Peyer's patch (tissue), 4 donors: ENCODE data around the gene STUM. TPM values are rescaled to one million over a fixed set of nuclear protein-coding genes. Genes with fewer than 3 reads are reported as not detected.

Experiments
- DNase-seq, 3 donors: peaks; one replicate each; pipeline ENCODE4 v3.0.0-alpha.2; 2017 to 2019
- H3K27ac ChIP-seq, 4 donors: fragments of 200-600 bp; sonication (generic); one replicate each; pipeline ENCODE4 v1.5.1; 2016 to 2019
- H3K27me3 ChIP-seq, 2 donors: fragments of 200-600 bp; sonication (generic); one replicate each; pipeline ENCODE4 v1.5.1; 2019
- H3K36me3 ChIP-seq, 3 donors: fragments of 200-600 bp; sonication (generic); one replicate each; pipeline ENCODE4 v1.5.1; 2016 to 2019
- H3K4me1 ChIP-seq, 4 donors: fragments of 200-600 bp; sonication (generic); one replicate each; pipeline ENCODE4 v1.5.1; 2016 to 2019
- H3K4me3 ChIP-seq, 4 donors: fragments of 200-600 bp; sonication (generic); 1 replicate in 3 of 4; 2 replicates in 1 of 4; pipeline ENCODE4 v1.5.1; 2016 to 2019; ENCODE audit warnings: mild to moderate bottlenecking in 1 of 4
- H3K9me3 ChIP-seq, 4 donors: fragments of 200-600 bp; sonication (generic); one replicate each; pipeline ENCODE4 v1.5.1; 2016 to 2019; ENCODE audit warnings: mild to moderate bottlenecking in 1 of 4
- POLR2A ChIP-seq, 2 donors: fragments of 450-650 bp; IDR thresholded peaks; one replicate each; pipeline ENCODE4 v1.5.1; 2017; ENCODE audit warnings: antibody characterized with exemption in 2 of 2, mild to moderate bottlenecking in 2 of 2, moderate library complexity in 2 of 2
- total RNA-seq, 4 donors: library from RNA; depleted of rRNA; stranded (reverse); fragments of >200 nt; gene quantifications; one replicate each; pipeline ENCODE4 v1.1.0, GENCODE V29; 2016
- TF ChIP-seq, protein P1 (sequence below), 6 experiments: fragments of 450-650 bp in 4 of 6; fragments of 200-600 bp in 2 of 6; sonication (generic) in 1 of 6; IDR thresholded peaks; one replicate each; pipeline ENCODE4 v1.5.1; 2017 to 2019; ENCODE audit warnings: antibody characterized with exemption in 6 of 6, mild to moderate bottlenecking in 3 of 6, moderate library complexity in 1 of 6

The STUM gene
- total RNA-seq, 4 donors from 2014 or later = 1.4 to 4.6 (median 2.9) TPM

DNA sequence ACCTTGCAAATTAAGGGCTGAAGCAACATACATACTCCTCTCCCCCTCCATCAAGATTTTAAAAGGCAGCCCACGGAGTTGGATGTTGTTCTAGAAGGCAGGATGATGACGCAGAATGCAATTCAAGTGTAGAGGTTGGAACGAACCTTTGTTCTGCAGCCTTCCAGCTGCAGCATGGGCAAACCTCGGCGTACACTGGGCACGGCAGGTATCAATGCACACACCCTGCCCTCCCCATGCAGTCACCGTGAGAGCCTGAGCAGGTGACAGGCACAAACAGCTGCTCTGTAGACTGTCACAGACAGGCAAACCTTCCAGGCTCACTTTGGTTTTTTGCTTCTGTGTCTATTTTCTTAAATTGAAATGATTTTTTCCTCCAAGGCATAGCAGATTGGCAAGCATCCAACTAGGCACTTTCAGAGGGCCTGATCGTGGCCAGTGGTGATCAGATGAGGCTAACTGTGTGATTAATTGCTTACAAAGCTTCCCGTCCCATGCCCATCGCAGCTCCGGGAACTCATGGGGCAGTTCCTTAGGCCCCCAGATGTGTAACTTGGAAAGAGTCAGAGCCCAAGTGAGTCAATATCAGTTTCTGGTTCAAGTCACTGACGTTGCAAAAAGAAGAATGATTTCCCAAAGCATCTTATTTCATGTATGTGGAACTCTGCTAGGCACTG is 108.2 kb downstream of the STUM start:
- Histone ChIP-seq H3K36me3 (no peaks in the 10 kb centered on the region), H3K27me3 (no peaks in the 10 kb centered on the region), H3K27ac (peak overlapping the region in 1 of 4 donors; percentile 45), H3K4me3 (no peak overlapping the region), H3K9me3 (no peaks in the 10 kb centered on the region), H3K4me1 (peaks cover 8 to 76% (median 62%) of the 10 kb centered on the region in 4 donors)
- DNase-seq = peak in 2 of 3 donors; percentile 76 to 77
- peak in 1 of 2 donors; percentile 34 for TF ChIP-seq POLR2A (IDR thresholded peaks at IDR 0.05)
- TF ChIP-seq, protein P1, sequence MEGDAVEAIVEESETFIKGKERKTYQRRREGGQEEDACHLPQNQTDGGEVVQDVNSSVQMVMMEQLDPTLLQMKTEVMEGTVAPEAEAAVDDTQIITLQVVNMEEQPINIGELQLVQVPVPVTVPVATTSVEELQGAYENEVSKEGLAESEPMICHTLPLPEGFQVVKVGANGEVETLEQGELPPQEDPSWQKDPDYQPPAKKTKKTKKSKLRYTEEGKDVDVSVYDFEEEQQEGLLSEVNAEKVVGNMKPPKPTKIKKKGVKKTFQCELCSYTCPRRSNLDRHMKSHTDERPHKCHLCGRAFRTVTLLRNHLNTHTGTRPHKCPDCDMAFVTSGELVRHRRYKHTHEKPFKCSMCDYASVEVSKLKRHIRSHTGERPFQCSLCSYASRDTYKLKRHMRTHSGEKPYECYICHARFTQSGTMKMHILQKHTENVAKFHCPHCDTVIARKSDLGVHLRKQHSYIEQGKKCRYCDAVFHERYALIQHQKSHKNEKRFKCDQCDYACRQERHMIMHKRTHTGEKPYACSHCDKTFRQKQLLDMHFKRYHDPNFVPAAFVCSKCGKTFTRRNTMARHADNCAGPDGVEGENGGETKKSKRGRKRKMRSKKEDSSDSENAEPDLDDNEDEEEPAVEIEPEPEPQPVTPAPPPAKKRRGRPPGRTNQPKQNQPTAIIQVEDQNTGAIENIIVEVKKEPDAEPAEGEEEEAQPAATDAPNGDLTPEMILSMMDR (IDR thresholded peaks at IDR 0.05) = no peak

DNA sequence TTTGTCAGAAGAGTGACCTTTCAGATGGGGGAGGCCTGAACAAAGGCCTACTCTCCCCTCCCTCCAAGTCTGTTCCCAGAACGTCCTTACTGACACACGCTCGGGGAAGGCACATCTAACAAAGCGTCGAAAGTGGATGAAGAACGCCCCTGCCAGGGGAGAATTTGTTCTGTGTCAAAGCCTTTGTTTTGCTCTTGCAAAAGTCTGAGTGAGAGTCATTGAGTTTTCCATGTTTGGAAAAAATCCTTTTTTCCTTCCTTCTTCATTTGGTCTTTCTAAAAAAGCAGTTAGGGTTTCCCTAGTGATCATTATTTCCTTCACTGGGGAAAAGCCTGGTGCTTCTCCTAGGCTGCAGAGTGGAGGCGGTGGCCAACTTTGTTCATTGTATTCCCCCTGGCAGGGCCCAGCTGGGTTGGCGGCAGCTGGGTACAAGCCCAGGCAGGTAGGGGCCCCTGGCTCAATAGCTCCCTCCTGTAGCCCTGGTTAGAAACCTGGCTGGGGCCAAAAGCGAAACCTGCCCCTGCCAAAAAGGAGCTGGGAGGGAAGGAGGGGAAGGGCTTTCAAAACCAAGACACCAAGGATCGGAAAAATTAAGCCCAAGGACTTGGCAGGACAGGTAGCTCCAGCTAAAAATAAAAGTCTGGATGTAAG is 109.5 kb downstream of the STUM start:
- H3K4me1 ChIP-seq = peaks cover 8 to 89% (median 66%) of the 10 kb centered on the region in 4 donors
- peak in 1 of 3 donors; percentile 26 for DNase-seq

DNA sequence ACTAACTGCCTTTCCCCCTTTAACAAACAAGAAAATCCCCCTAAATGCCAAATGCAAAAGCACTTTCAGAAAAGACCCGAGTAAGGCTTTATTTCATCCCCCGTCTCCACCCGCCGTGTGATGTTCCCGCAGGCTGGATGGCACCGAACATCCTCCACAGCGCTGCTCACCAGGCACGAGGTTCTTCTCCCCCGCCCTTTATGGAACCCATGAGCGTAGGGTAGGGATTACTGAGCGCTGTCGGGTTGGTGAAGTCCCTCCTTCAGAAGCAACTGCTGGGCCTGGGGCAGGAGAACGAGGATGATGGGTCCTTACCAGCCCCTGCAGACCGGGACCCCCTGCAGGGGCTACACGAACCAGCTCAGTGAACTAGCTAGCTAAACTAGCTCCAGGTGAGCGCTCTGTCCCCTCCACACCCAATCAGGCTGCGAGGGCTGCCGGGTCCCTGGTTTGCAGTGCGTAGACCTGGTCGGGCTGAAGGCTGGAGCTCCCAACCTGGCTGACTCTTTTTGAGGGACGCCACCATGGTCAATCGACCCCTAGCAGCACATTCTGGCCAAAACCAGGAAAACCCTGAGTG is 110.1 kb downstream of the STUM start:
- peaks cover 8 to 89% (median 63%) of the 10 kb centered on the region in 4 donors for H3K4me1 ChIP-seq
- no peaks in the 10 kb centered on the region for H3K36me3 ChIP-seq
- DNase-seq = peak in 1 of 3 donors; percentile 38
- H3K9me3 ChIP-seq = no peaks in the 10 kb centered on the region
- no peak overlapping the region for H3K4me3 ChIP-seq
- TF ChIP-seq POLR2A (IDR thresholded peaks at IDR 0.05) = no peak
- TF ChIP-seq, protein P1 (IDR thresholded peaks at IDR 0.05) = no peak
- H3K27ac ChIP-seq = peak overlapping the region in 2 of 4 donors; percentile 31 to 82
- no peaks in the 10 kb centered on the region for H3K27me3 ChIP-seq

More for the DNA sequence above, 109.5 kb downstream of the STUM start:
- TF ChIP-seq, protein P1 (IDR thresholded peaks at IDR 0.05) = no peak
- no peak for TF ChIP-seq POLR2A (IDR thresholded peaks at IDR 0.05)
- no peaks in the 10 kb centered on the region for H3K36me3 ChIP-seq
- H3K27me3 ChIP-seq = no peaks in the 10 kb centered on the region
- H3K27ac ChIP-seq = peak overlapping the region in 2 of 4 donors; percentile 22 to 82
- H3K4me3 ChIP-seq = no peak overlapping the region
- no peaks in the 10 kb centered on the region for H3K9me3 ChIP-seq

Other genes with a start within 250 kb of the STUM start
- gene LIN9, start 239.6 kb upstream of the STUM start, total RNA-seq = 1 to 10 TPM; 2.5 to 6.6 (median 4.2) TPM
- 100 to 1,000 TPM in 1 of 4 donors, 10 to 100 TPM in 3; 25.2 to 145 (median 54.4) TPM for gene PARP1, start 140.7 kb upstream of the STUM start, total RNA-seq
- 10 to 100 TPM in 3 of 4 donors, 1 to 10 TPM in 1; 9.5 to 36.3 (median 23.0) TPM for gene ITPKB, start 190.5 kb downstream of the STUM start, total RNA-seq